Fibroblast of skin of right biceps (primary cell): ENCODE data around the gene NAA15.
"Not testable (repeated sequence)": the region's sequence is repeated elsewhere in the genome, so short reads cannot be mapped to it uniquely, and the experiment has no call there.

Experiments used
- DNase-seq: peaks from one replicate; pipeline ENCODE4 v3.0.0-alpha.2; 2013

NAA15 gene

DNA sequence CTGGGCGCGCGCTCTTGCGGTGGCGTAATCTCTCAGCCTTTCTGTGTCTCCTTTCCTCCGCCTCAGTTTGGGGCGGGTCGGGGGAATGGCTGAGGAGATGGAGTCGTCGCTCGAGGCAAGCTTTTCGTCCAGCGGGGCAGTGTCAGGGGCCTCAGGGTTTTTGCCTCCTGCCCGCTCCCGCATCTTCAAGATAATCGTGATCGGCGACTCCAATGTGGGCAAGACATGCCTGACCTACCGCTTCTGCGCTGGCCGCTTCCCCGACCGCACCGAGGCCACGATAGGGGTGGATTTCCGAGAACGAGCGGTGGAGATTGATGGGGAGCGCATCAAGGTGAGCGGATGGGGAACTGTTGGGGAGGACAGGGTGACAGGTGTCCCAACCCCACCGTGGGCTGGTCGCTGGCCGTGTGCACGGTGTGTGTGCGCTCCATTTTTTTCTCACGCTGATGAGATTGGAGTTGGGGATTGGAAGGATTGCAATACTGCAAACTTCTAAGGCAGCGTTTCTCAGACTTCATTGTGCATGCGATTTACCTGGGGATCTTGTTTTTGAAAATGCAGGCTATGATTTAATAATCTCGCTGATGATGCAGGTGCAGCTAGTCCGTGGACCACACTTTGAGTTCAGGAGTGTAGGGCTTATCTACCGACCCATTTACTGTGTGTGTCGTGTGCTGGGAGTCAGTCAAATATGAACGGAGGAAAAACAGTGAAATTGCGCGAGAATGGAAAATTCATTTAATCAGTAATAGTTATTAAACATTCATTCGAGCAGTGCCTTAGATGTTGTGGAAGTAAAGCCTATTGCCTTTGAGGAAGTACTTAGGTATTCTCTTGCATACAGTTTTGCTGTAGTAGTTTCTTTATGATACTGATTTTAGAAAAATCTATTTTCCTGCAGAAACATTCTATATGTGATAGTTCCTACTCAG is 153.1 kb downstream of the NAA15 start, which contains the start of gene RAB33B:
RAB33B (plus strand) TSS at position 11 of the 935 bp plus-strand sequence; CDS start at position 86, 75 bp downstream.
- no peak for DNase-seq

GRCh38 chr4:139455126-139455538 is 153.8 kb downstream of the NAA15 start:
- no peak for DNase-seq

DNA sequence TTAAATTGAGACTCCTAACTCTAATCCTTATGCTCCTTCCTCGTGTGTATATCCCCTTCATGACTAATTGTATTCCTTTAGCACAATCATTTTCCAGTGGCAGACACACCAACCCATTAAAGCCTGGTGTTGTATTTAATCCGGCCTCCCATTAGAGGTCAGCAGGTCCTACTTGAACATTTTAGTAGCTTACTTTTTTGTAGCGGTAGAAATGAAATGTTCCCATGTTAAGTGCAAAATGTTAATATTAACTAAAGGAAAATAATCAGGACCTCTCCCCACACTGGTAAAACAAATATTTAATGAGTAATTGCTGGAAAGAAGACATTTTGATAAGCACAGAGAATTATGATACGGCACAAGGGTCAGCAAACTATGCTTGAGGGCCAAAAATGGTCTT is 156.0 kb downstream of the NAA15 start:
- DNase-seq, result no peak

- DNase-seq, result no peak
Measured at GRCh38 chr4:139458543-139458942, 157.2 kb downstream of the NAA15 start.

DNA sequence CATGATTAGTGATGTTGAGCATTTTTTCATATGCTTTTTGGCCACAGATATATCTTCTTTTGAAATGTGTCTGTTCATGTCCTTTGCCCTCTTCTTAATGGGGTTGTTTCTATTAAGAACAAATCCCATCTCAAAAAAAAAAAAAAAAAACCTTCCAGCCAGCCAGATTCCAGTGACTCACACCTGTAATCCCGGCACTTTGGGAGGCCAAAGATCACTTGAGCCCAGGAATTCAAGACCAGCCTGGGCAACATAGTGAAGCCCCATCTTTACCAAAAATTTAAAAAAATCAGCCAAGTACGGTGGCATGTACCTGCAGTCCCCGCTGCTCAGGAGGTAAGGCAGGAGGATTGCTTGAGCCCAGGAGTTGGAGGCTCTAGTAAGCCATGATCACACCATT is 157.7 kb downstream of the NAA15 start:
- DNase-seq, result peak; percentile 5

- DNase-seq, result no peak
Measured at GRCh38 chr4:139460565-139460964, 159.3 kb downstream of the NAA15 start.

DNA sequence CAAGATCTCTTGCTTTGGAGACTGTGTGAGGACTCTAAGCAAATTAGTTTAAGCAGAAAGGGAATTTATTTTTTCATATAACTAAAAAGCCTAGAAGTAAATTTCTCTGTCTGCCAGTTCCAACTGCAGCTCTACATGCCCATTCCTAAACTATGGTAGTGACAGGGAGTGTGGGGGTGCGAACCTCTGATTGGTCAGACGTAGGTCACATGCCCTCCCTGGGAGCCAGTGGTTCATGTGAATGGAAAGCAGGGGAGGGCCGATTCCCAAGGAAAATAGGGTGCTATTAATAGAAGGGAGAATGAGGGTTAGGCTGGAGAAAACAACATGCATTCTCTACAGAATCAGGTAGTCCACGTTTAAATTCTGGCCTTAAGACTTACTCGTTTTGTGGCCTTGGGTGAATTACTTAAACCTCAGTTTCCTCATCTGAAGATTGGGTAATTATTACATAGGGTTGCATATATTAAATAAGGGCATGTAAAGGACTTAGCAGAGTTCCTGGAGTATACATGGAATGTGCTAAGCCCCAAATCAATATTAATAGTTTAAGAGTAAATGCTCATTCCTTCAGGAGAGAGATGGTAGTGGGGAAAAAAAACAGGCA is 159.8 kb downstream of the NAA15 start:
- DNase-seq, result no peak

DNA sequence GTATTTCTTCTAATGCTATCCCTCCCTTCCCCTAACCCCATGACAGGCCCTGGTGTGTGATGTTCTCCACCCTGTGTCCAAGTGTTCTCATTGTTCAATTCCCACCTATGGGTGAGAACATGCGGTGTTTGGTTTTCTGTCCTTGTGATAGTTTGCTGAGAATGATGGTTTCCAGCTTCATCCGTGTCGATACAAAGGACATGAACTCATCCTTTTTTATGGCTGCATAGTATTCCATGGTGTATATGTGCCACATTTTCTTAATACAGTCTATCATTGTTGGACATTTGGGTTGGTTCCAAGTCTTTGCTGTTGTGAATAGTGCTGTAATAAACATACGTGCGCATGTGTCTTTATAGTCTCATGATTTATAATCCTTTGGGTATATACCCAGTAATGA is 163.2 kb downstream of the NAA15 start:
- not testable (repeated sequence) for DNase-seq

- DNase-seq, result no peak
Measured at GRCh38 chr4:139465922-139466321, 164.6 kb downstream of the NAA15 start.

DNA sequence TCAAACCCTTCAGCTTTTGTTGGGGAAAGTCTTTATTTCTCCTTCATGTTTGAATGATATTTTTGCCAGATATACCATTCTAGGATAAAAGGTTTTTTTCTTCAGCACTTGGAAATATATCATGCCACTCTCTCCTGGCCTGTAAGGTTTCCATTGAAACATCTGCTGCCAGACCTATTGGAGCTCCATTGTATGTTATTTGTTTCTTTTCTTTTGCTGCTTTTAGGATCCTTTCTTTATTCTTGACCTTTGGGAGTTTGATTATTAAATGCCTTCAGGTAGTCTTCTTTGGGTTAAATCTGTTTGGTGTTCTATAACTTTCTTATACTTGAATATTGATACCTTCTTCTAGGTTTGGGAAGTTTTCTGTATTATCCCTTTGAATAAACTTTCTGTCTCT is 167.5 kb downstream of the NAA15 start:
- DNase-seq, result not testable (repeated sequence)

- DNase-seq, result no peak
Measured at GRCh38 chr4:139469216-139469615, 167.9 kb downstream of the NAA15 start.
